Fibroblast of lung (primary cell): ENCODE data around the gene CCDC70.

Source experiments
- CTCF ChIP-seq, 2 donors: IDR thresholded peaks in 1 of 2; conservative IDR thresholded peaks in 1 of 2; 1 replicate in 1 of 2; 2 replicates in 1 of 2; pipeline ENCODE4 v1.5.1; 2011 to 2012; ENCODE audit warnings: low read length in 2 of 2, control low read depth in 1 of 2, inconsistent platforms in 1 of 2, low read depth in 1 of 2, mild to moderate bottlenecking in 1 of 2
- EZH2 ChIP-seq: IDR thresholded peaks from 2 replicates; pipeline ENCODE4 v1.5.1; 2012; ENCODE audit warnings: low read length, control low read depth, mild to moderate bottlenecking; ENCODE audit errors: missing control alignments

- TF ChIP-seq CTCF (conservative IDR thresholded peaks at IDR 0.05 in 1 of 2, IDR thresholded peaks at IDR 0.05 in 1 of 2; ENCODE audit: low read depth in 1 of 2, low read length in 2 of 2) = no peak
- no peak for TF ChIP-seq EZH2
Measured at GRCh38 chr13:51825681-51826254, 36.0 kb upstream of the CCDC70 start.
